Activated naive CD8-positive, alpha-beta T cell (primary cell): ENCODE results near the gene JAKMIP1.

Source experiments
- H3K27ac Mint-ChIP-seq: one replicate; pipeline ENCODE4 v1.8.0; 2021; ENCODE audit warnings: mixed read lengths
- H3K27me3 Mint-ChIP-seq: one replicate; pipeline ENCODE4 v1.8.0; 2021; ENCODE audit warnings: mixed read lengths
- H3K36me3 Mint-ChIP-seq: one replicate; pipeline ENCODE4 v1.8.0; 2021; ENCODE audit warnings: mixed read lengths
- H3K4me1 Mint-ChIP-seq: one replicate; pipeline ENCODE4 v1.8.0; 2021; ENCODE audit warnings: low read depth, mixed read lengths
- H3K4me3 Mint-ChIP-seq: one replicate; pipeline ENCODE4 v1.8.0; 2021; ENCODE audit warnings: mild to moderate bottlenecking, mixed read lengths
- H3K9me3 Mint-ChIP-seq: one replicate; pipeline ENCODE4 v1.8.0; 2021; ENCODE audit warnings: low read depth, mixed read lengths

JAKMIP1 gene

GRCh38 chr4:6200922-6201362 lies 593 bp upstream of the JAKMIP1 start:
- H3K4me1 Mint-ChIP-seq = peaks cover 20% of the 10 kb centered on the region
- H3K36me3 Mint-ChIP-seq = peaks cover 7% of the 10 kb centered on the region

GRCh38 chr4:6199422-6199921 lies 877 bp downstream of the JAKMIP1 start:
- peaks cover 20% of the 10 kb centered on the region for H3K4me1 Mint-ChIP-seq
- H3K36me3 Mint-ChIP-seq = peaks cover 7% of the 10 kb centered on the region
- H3K9me3 Mint-ChIP-seq = peaks cover 6% of the 10 kb centered on the region
- no peak overlapping the region for H3K27ac Mint-ChIP-seq
- H3K27me3 Mint-ChIP-seq = peaks cover 35% of the 10 kb centered on the region
- no peak overlapping the region for H3K4me3 Mint-ChIP-seq

More at GRCh38 chr4:6200922-6201362, 593 bp upstream of the JAKMIP1 start:
- Mint-ChIP-seq H3K4me3 (peak overlapping the region; percentile 76), H3K27me3 (peaks cover 32% of the 10 kb centered on the region), H3K9me3 (peaks cover 6% of the 10 kb centered on the region), H3K27ac (no peak overlapping the region)

GRCh38 chr4:6198768-6199421 lies 1.5 kb downstream of the JAKMIP1 start:
- Mint-ChIP-seq H3K27me3 (peaks cover 35% of the 10 kb centered on the region), H3K9me3 (peaks cover 6% of the 10 kb centered on the region), H3K4me1 (peaks cover 20% of the 10 kb centered on the region), H3K4me3 (peak overlapping the region; percentile 79), H3K27ac (peak overlapping the region; percentile 81), H3K36me3 (peaks cover 7% of the 10 kb centered on the region)

- Mint-ChIP-seq H3K36me3 (peaks cover 7% of the 10 kb centered on the region), H3K27ac (peak overlapping the region; percentile 81), H3K27me3 (peaks cover 37% of the 10 kb centered on the region), H3K4me1 (peaks cover 20% of the 10 kb centered on the region), H3K9me3 (peaks cover 6% of the 10 kb centered on the region), H3K4me3 (peak overlapping the region; percentile 79)
These were observed 2.1 kb downstream of the JAKMIP1 start for GRCh38 chr4:6198278-6198677.

GRCh38 chr4:6197433-6198174 lies 2.7 kb downstream of the JAKMIP1 start:
- Mint-ChIP-seq H3K27ac (peak overlapping the region; percentile 81), H3K4me1 (peaks cover 20% of the 10 kb centered on the region), H3K27me3 (peaks cover 37% of the 10 kb centered on the region)

GRCh38 chr4:6196871-6197270 lies 3.5 kb downstream of the JAKMIP1 start:
- Mint-ChIP-seq H3K27me3 (peaks cover 37% of the 10 kb centered on the region), H3K9me3 (peaks cover 6% of the 10 kb centered on the region), H3K27ac (no peak overlapping the region), H3K36me3 (peaks cover 7% of the 10 kb centered on the region), H3K4me3 (no peak overlapping the region), H3K4me1 (peaks cover 20% of the 10 kb centered on the region)

More at GRCh38 chr4:6197433-6198174, 2.7 kb downstream of the JAKMIP1 start:
- Mint-ChIP-seq H3K4me3 (peak overlapping the region; percentile 79), H3K36me3 (peaks cover 7% of the 10 kb centered on the region), H3K9me3 (peaks cover 6% of the 10 kb centered on the region)

- H3K4me3 Mint-ChIP-seq = no peak overlapping the region
- peaks cover 3% of the 10 kb centered on the region for H3K36me3 Mint-ChIP-seq
- H3K27me3 Mint-ChIP-seq = peaks cover 31% of the 10 kb centered on the region
- H3K27ac Mint-ChIP-seq = no peak overlapping the region
- peaks cover 2% of the 10 kb centered on the region for H3K9me3 Mint-ChIP-seq
- peaks cover 17% of the 10 kb centered on the region for H3K4me1 Mint-ChIP-seq
These were observed 4.0 kb downstream of the JAKMIP1 start for GRCh38 chr4:6196324-6196723.

GRCh38 chr4:6195602-6196319 lies 4.6 kb downstream of the JAKMIP1 start:
- Mint-ChIP-seq H3K27ac (no peak overlapping the region), H3K9me3 (no peaks in the 10 kb centered on the region), H3K36me3 (no peaks in the 10 kb centered on the region), H3K4me1 (peaks cover 14% of the 10 kb centered on the region), H3K27me3 (peaks cover 28% of the 10 kb centered on the region), H3K4me3 (no peak overlapping the region)

- peaks cover 28% of the 10 kb centered on the region for H3K27me3 Mint-ChIP-seq
- no peak overlapping the region for H3K4me3 Mint-ChIP-seq
These were observed 5.7 kb downstream of the JAKMIP1 start for GRCh38 chr4:6194458-6195195.

GRCh38 chr4:6193399-6193798 lies 7.0 kb downstream of the JAKMIP1 start:
- Mint-ChIP-seq H3K27ac (no peak overlapping the region), H3K9me3 (no peaks in the 10 kb centered on the region), H3K4me1 (peaks cover 7% of the 10 kb centered on the region), H3K27me3 (peaks cover 24% of the 10 kb centered on the region), H3K4me3 (no peak overlapping the region), H3K36me3 (no peaks in the 10 kb centered on the region)

More at GRCh38 chr4:6194458-6195195, 5.7 kb downstream of the JAKMIP1 start:
- no peaks in the 10 kb centered on the region for H3K36me3 Mint-ChIP-seq
- peaks cover 14% of the 10 kb centered on the region for H3K4me1 Mint-ChIP-seq
- H3K9me3 Mint-ChIP-seq = no peaks in the 10 kb centered on the region
- no peak overlapping the region for H3K27ac Mint-ChIP-seq

- no peak overlapping the region for H3K27ac Mint-ChIP-seq
- H3K27me3 Mint-ChIP-seq = peaks cover 12% of the 10 kb centered on the region
- H3K9me3 Mint-ChIP-seq = peaks cover 6% of the 10 kb centered on the region
- no peaks in the 10 kb centered on the region for H3K4me1 Mint-ChIP-seq
- H3K4me3 Mint-ChIP-seq = no peak overlapping the region
- H3K36me3 Mint-ChIP-seq = no peaks in the 10 kb centered on the region
These were observed 8.1 kb downstream of the JAKMIP1 start for GRCh38 chr4:6192245-6192644.

GRCh38 chr4:6191448-6192130 lies 8.8 kb downstream of the JAKMIP1 start:
- Mint-ChIP-seq H3K27ac (no peak overlapping the region), H3K4me3 (no peak overlapping the region), H3K9me3 (peaks cover 8% of the 10 kb centered on the region), H3K4me1 (no peaks in the 10 kb centered on the region), H3K27me3 (peaks cover 9% of the 10 kb centered on the region), H3K36me3 (no peaks in the 10 kb centered on the region)

GRCh38 chr4:6190486-6190885 lies 9.9 kb downstream of the JAKMIP1 start:
- Mint-ChIP-seq H3K4me3 (no peak overlapping the region), H3K4me1 (no peaks in the 10 kb centered on the region), H3K27me3 (peaks cover 5% of the 10 kb centered on the region), H3K36me3 (no peaks in the 10 kb centered on the region), H3K9me3 (peaks cover 8% of the 10 kb centered on the region), H3K27ac (no peak overlapping the region)

- no peaks in the 10 kb centered on the region for H3K4me1 Mint-ChIP-seq
- H3K27ac Mint-ChIP-seq = no peak overlapping the region
- no peak overlapping the region for H3K4me3 Mint-ChIP-seq
- peaks cover 5% of the 10 kb centered on the region for H3K27me3 Mint-ChIP-seq
- no peaks in the 10 kb centered on the region for H3K36me3 Mint-ChIP-seq
- peaks cover 8% of the 10 kb centered on the region for H3K9me3 Mint-ChIP-seq
These were observed 10.8 kb downstream of the JAKMIP1 start for GRCh38 chr4:6189511-6189910.
